OCI-LY7 (cell line): Measurements from ENCODE around the gene CCDC71L. TPM values are rescaled to one million over a fixed set of nuclear protein-coding genes. Genes with fewer than 3 reads are reported as not detected.

Source experiments
- BruUV-seq: library from RNA; stranded (reverse); fragments of 400-500 nt; replicated peaks from 2 replicates; lab custom pipeline; 2021; lab: Mats Ljungman, UMichigan
- CTCF ChIA-PET: fragments of 300-600 bp; sonication (Branson Sonifier 250); formaldehyde crosslinking; loops from one replicate; lab custom pipeline; 2022; ENCODE audit warnings: antibody characterized with exemption; ENCODE audit not compliant: unreplicated experiment; lab: Charles Lee
- POLR2A ChIA-PET: fragments of 300-600 bp; sonication (Branson Sonifier 250); formaldehyde crosslinking; loops from one replicate; lab custom pipeline; 2022; ENCODE audit warnings: antibody characterized with exemption; lab: Charles Lee
- DNase-seq: peaks from one replicate; pipeline ENCODE4 v3.0.0-alpha.2; 2015; ENCODE audit warnings: low spot score
- H2AFZ ChIP-seq: fragments of 200-600 bp; sonication (generic), shearing (Covaris generic); 2 replicates; pipeline ENCODE4 v1.6.1; 2014; ENCODE audit warnings: mild to moderate bottlenecking, antibody characterized with exemption, low read length, moderate library complexity
- H3K27ac ChIP-seq: fragments of 200-600 bp; sonication (generic); 2 replicates; pipeline ENCODE4 v1.5.1; 2014; ENCODE audit warnings: mixed run types, low read depth, mild to moderate bottlenecking, moderate library complexity, low read length, inconsistent platforms; ENCODE audit not compliant: poor library complexity, severe bottlenecking
- H3K36me3 ChIP-seq: fragments of 200-600 bp; sonication (generic); 2 replicates; pipeline ENCODE4 v1.6.1; 2014; ENCODE audit warnings: mild to moderate bottlenecking, antibody characterized with exemption, low read length, moderate library complexity, mixed read lengths; ENCODE audit not compliant: insufficient read depth
- H3K4me1 ChIP-seq: fragments of 200-600 bp; sonication (generic); 2 replicates; pipeline ENCODE4 v1.5.1; 2014; ENCODE audit warnings: mild to moderate bottlenecking, low read length; ENCODE audit not compliant: insufficient read depth, poor library complexity, severe bottlenecking
- H3K4me2 ChIP-seq: fragments of 200-600 bp; sonication (generic); 2 replicates; pipeline ENCODE4 v1.6.1; 2014; ENCODE audit warnings: mild to moderate bottlenecking, low read length
- H3K4me3 ChIP-seq: fragments of 200-600 bp; sonication (generic); 2 replicates; pipeline ENCODE4 v1.5.1; 2014; ENCODE audit warnings: mild to moderate bottlenecking, low read depth, low read length; ENCODE audit not compliant: poor library complexity, severe bottlenecking
- H3K79me2 ChIP-seq: fragments of 200-600 bp; sonication (generic); 2 replicates; pipeline ENCODE4 v1.6.1; 2016; ENCODE audit warnings: low read depth, mild to moderate bottlenecking, low read length, moderate library complexity, mixed read lengths; ENCODE audit not compliant: insufficient read depth
- H3K9me2 ChIP-seq: fragments of 200-600 bp; sonication (generic); 2 replicates; pipeline ENCODE4 v1.6.1; 2016; ENCODE audit warnings: mild to moderate bottlenecking, low read length, mixed read lengths; ENCODE audit not compliant: insufficient read depth
- H3K9me3 ChIP-seq: fragments of 200-600 bp; sonication (generic); 2 replicates; pipeline ENCODE4 v1.6.1; 2014; ENCODE audit warnings: mild to moderate bottlenecking, mixed run types, low read length, mixed read lengths
- H4K20me1 ChIP-seq: fragments of 200-600 bp; sonication (generic); 2 replicates; pipeline ENCODE4 v1.6.1; 2014; ENCODE audit warnings: mild to moderate bottlenecking, antibody characterized with exemption, low read length, moderate library complexity, mixed read lengths; ENCODE audit not compliant: insufficient read depth
- CTCF ChIP-seq: fragments of 200-600 bp; sonication (generic); conservative IDR thresholded peaks from 2 replicates; pipeline ENCODE4 v1.5.1; 2014; ENCODE audit warnings: mild to moderate bottlenecking, antibody characterized with exemption, low read length, moderate library complexity, mixed read lengths
- EZH2phosphoT487 ChIP-seq: fragments of 200-600 bp; sonication (generic); IDR thresholded peaks from 2 replicates; pipeline ENCODE4 v1.6.1; 2018; ENCODE audit warnings: low read depth, borderline replicate concordance, mild to moderate bottlenecking, mixed run types, antibody characterized with exemption, low read length, moderate library complexity, mixed read lengths
- intact Hi-C: fragments of 100-400 bp; cut with micrococcal nuclease; formaldehyde crosslinking; loops from one replicate; pipeline ENCODE4 v1.10.0; 2022; ENCODE audit not compliant: unreplicated experiment
- total RNA-seq, 2 experiments: library from RNA; depleted of rRNA in 1 of 2; stranded (reverse); fragments of >200 nt in 1 of 2; shearing (Covaris generic) in 1 of 2; gene quantifications; 2 replicates each; pipeline ENCODE4 v1.2.3, GENCODE V29; 2014 to 2022

Gene CCDC71L
- total RNA-seq, 2 experiments from 2014 or later: 18.5 to 20.5 TPM

DNA sequence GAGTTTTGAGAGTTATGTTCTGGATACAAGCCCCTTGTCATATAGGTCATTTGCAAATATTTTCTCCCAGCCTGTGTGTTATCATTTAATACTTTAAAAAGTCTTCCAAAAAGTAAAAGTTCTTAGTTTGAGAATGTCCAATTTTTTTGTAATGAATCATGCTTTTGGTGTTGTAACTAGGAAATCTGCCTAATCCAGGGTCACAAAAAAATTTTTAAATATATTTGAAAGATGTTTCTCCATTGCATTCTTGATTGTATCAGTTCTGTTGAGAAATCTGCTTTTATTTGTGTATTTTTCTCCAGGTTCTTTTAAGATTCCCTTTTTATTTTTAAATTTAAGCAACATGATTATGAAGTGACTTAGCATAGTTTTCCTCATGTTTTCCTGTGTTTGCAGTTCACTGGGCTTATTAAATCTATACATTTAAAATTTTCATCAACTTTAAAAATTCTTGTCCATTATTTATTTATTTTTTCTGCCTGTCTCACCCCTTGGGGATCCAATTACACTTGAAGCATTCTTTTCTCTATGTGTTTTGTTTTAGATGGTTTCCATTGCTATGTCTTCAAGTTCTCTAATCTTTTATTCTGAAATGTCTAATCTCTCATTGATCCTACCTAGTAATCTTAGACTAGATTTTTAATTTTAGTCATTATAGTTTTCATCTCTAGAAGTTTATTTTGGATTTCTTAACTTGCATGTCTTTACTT lies 47.0 kb downstream of the CCDC71L start:
- H3K4me1 ChIP-seq: no peaks in the 10 kb centered on the region
- H3K4me2 ChIP-seq: no peak overlapping the region
- H2AFZ ChIP-seq: no peak overlapping the region
- ChIA-PET CTCF (no interaction called here), POLR2A (no interaction called here)
- H3K9me3 ChIP-seq: no peaks in the 10 kb centered on the region
- no peak overlapping the region for H3K27ac ChIP-seq
- H4K20me1 ChIP-seq: no peaks in the 10 kb centered on the region
- H3K4me3 ChIP-seq: no peak overlapping the region
- no peaks in the 10 kb centered on the region for H3K79me2 ChIP-seq
- no peak for DNase-seq
- intact Hi-C loops: no loop called here
- TF ChIP-seq EZH2phosphoT487 (no peak), CTCF (no peak)
- no TSS peak for BruUV-seq
- no peaks in the 10 kb centered on the region for H3K36me3 ChIP-seq
- H3K9me2 ChIP-seq: no peaks in the 10 kb centered on the region

DNA sequence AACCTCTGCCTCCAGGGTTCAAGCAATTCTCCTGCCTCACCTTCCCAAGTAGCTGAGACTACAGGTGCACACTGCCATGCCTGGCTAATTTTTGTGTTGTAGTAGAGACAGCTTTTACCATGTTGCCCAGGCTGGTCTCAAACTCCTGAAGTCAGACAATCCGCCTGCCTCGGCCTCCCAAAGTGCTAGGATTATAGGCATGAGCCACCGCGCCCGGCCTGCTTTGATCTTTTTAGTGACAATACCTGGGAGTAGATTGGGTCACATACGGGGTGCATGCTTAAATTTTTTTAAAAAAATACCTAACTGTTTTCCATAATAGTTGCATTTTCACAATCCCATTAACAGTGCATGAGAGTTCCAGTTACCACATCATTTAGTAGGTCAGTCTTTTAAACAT lies 47.7 kb downstream of the CCDC71L start:
- H3K4me3 ChIP-seq: no peak overlapping the region
- no peaks in the 10 kb centered on the region for H3K79me2 ChIP-seq
- no peaks in the 10 kb centered on the region for H3K9me2 ChIP-seq
- H2AFZ ChIP-seq: no peak overlapping the region
- intact Hi-C loops: no loop called here
- H3K36me3 ChIP-seq: no peaks in the 10 kb centered on the region
- ChIA-PET POLR2A (interaction anchor here (0.7 kb wide), 1 partner anchor 64 kb away, joined by 3 read pairs; no protein-coding TSS in a partner anchor), CTCF (no interaction called here)
- no peaks in the 10 kb centered on the region for H4K20me1 ChIP-seq
- no peaks in the 10 kb centered on the region for H3K4me1 ChIP-seq
- no peak overlapping the region for H3K4me2 ChIP-seq
- H3K9me3 ChIP-seq: no peaks in the 10 kb centered on the region
- DNase-seq: no peak
- BruUV-seq: no TSS peak
- TF ChIP-seq CTCF: no peak
- no peak for TF ChIP-seq EZH2phosphoT487
- no peak overlapping the region for H3K27ac ChIP-seq

GRCh38 chr7:106612432-106612831 lies 48.5 kb downstream of the CCDC71L start:
- ChIA-PET CTCF (no interaction called here), POLR2A (interaction anchor here (1.3 kb wide), 1 partner anchor 45 kb away, joined by 3 read pairs; no protein-coding TSS in a partner anchor)
- no peaks in the 10 kb centered on the region for H3K9me3 ChIP-seq
- no TSS peak for BruUV-seq
- no peak overlapping the region for H3K4me3 ChIP-seq
- H3K36me3 ChIP-seq: no peaks in the 10 kb centered on the region
- no peaks in the 10 kb centered on the region for H3K9me2 ChIP-seq
- H4K20me1 ChIP-seq: no peaks in the 10 kb centered on the region
- H3K4me2 ChIP-seq: no peak overlapping the region
- no peak overlapping the region for H3K27ac ChIP-seq
- no peaks in the 10 kb centered on the region for H3K79me2 ChIP-seq
- DNase-seq: no peak
- TF ChIP-seq CTCF (no peak), EZH2phosphoT487 (no peak)
- H2AFZ ChIP-seq: no peak overlapping the region
- H3K4me1 ChIP-seq: no peaks in the 10 kb centered on the region
- intact Hi-C loops: no loop called here
